ENCODE measurements around the gene GOLGA3. TPM values are rescaled to one million over a fixed set of nuclear protein-coding genes. Genes with fewer than 3 reads are reported as not detected.

Gene GOLGA3
- total RNA-seq, 1 experiment from 2014 or later, result 62.2 TPM

DNA sequence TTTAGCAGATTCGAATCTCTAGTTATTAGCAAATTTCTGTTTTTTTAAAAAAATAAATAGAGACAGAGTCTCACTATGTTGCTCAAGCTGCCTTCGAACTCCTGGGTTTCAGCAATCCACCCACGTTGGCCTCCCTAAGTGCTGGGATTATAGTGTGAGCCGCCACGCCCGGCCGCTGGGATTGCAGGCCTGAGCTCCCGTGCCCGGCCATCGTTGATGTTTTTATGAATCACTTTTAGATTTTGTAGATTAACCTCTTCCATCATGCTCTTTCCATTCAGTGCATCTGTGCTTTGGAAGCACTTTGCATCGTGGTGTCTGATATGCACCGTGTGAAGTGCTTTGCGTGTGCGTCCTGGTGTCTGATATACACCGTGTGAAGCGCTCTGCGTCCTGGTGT lies 97.1 kb downstream of the GOLGA3 start:
- no peak for DNase-seq
- BruUV-seq (replicated peaks), result no TSS peak
- CTCF ChIA-PET, result no interaction called here
- H3K4me1 Mint-ChIP-seq (ENCODE audit: low read depth, unreplicated experiment), result no peaks in the 10 kb centered on the region
- intact Hi-C loops (cut with micrococcal nuclease; ENCODE audit: unreplicated experiment), result no loop called here
- peaks cover 95% of the 10 kb centered on the region for H3K36me3 Mint-ChIP-seq (ENCODE audit: insufficient read depth, unreplicated experiment)
- TF ChIP-seq CTCF (IDR thresholded peaks at IDR 0.05; ENCODE audit: insufficient read depth in 1 of 2, low read depth in 1 of 2, low read length in 1 of 2, severe bottlenecking in 1 of 2, unreplicated experiment in 1 of 2), result no peak
- Histone ChIP-seq H3K36me3 (ENCODE audit: control insufficient read depth, insufficient read depth, low read length) (peaks cover 6% of the 10 kb centered on the region), H3K4me1 (no peaks in the 10 kb centered on the region), H3K4me3 (ENCODE audit: low read depth, low read length) (no peak overlapping the region), H3K9me3 (peaks cover 5% of the 10 kb centered on the region), H3K27me3 (replicated peaks; ENCODE audit: control insufficient read depth, insufficient read depth, low read length) (no peaks in the 10 kb centered on the region)
- no peak overlapping the region for H3K4me3 Mint-ChIP-seq (ENCODE audit: unreplicated experiment)
- no peaks in the 10 kb centered on the region for H3K27me3 Mint-ChIP-seq (ENCODE audit: insufficient read depth, unreplicated experiment)
- H3K9me3 Mint-ChIP-seq (ENCODE audit: unreplicated experiment), result peaks cover 10% of the 10 kb centered on the region
- POLR2A ChIA-PET, result no interaction called here
- no peak overlapping the region for H3K27ac Mint-ChIP-seq (ENCODE audit: unreplicated experiment)

DNA sequence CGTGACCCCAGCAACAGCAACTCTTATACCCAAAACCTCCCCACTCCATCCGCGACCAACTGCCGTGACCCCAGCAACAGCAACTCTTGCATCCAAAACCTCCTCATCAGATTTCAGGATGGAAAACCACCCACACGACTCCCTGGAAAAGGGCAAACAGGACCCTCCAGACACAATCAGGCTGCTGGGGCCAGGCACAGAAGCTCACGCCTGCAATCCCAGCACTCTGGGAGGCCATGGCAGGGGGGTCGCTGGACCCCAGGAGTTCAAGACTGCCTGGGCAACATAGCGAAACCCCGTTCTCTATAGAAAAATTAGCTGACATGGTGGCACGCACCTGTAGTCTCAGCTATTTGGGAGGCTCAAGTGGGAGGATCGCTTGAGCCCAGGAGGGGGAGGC lies 98.3 kb downstream of the GOLGA3 start:
- peaks cover 5% of the 10 kb centered on the region for H3K9me3 ChIP-seq
- H3K4me3 ChIP-seq (ENCODE audit: low read depth, low read length), result no peak overlapping the region
- peak overlapping the region; percentile 80 for H3K27ac Mint-ChIP-seq (ENCODE audit: unreplicated experiment)
- peaks cover 6% of the 10 kb centered on the region for H3K36me3 ChIP-seq (ENCODE audit: control insufficient read depth, insufficient read depth, low read length)
- H3K4me1 Mint-ChIP-seq (ENCODE audit: low read depth, unreplicated experiment), result no peaks in the 10 kb centered on the region
- intact Hi-C loops (cut with micrococcal nuclease; ENCODE audit: unreplicated experiment), result no loop called here
- no peak for TF ChIP-seq CTCF (IDR thresholded peaks at IDR 0.05; ENCODE audit: insufficient read depth in 1 of 2, low read depth in 1 of 2, low read length in 1 of 2, severe bottlenecking in 1 of 2, unreplicated experiment in 1 of 2)
- H3K36me3 Mint-ChIP-seq (ENCODE audit: insufficient read depth, unreplicated experiment), result peaks cover 95% of the 10 kb centered on the region
- ChIA-PET POLR2A (no interaction called here), CTCF (no interaction called here)
- H3K27me3 ChIP-seq (replicated peaks; ENCODE audit: control insufficient read depth, insufficient read depth, low read length), result no peaks in the 10 kb centered on the region
- DNase-seq, result no peak
- peaks cover 10% of the 10 kb centered on the region for H3K9me3 Mint-ChIP-seq (ENCODE audit: unreplicated experiment)
- no peaks in the 10 kb centered on the region for H3K4me1 ChIP-seq
- BruUV-seq (replicated peaks), result no TSS peak
- H3K4me3 Mint-ChIP-seq (ENCODE audit: unreplicated experiment), result no peak overlapping the region
- no peaks in the 10 kb centered on the region for H3K27me3 Mint-ChIP-seq (ENCODE audit: insufficient read depth, unreplicated experiment)

- DNase-seq, result no peak
- POLR2A ChIA-PET, result no interaction called here
- Mint-ChIP-seq H3K27ac (ENCODE audit: unreplicated experiment) (peak overlapping the region; percentile 80), H3K4me1 (ENCODE audit: low read depth, unreplicated experiment) (no peaks in the 10 kb centered on the region), H3K4me3 (ENCODE audit: unreplicated experiment) (no peak overlapping the region), H3K27me3 (ENCODE audit: insufficient read depth, unreplicated experiment) (no peaks in the 10 kb centered on the region), H3K36me3 (ENCODE audit: insufficient read depth, unreplicated experiment) (peaks cover 95% of the 10 kb centered on the region), H3K9me3 (ENCODE audit: unreplicated experiment) (peaks cover 10% of the 10 kb centered on the region)
- intact Hi-C loops (cut with micrococcal nuclease; ENCODE audit: unreplicated experiment), result no loop called here
- no peak for TF ChIP-seq CTCF (IDR thresholded peaks at IDR 0.05; ENCODE audit: insufficient read depth in 1 of 2, low read depth in 1 of 2, low read length in 1 of 2, severe bottlenecking in 1 of 2, unreplicated experiment in 1 of 2)
- CTCF ChIA-PET, result no interaction called here
- no TSS peak for BruUV-seq (replicated peaks)
- H3K36me3 ChIP-seq (ENCODE audit: control insufficient read depth, insufficient read depth, low read length), result peaks cover 2% of the 10 kb centered on the region
- H3K4me1 ChIP-seq, result no peaks in the 10 kb centered on the region
- no peak overlapping the region for H3K4me3 ChIP-seq (ENCODE audit: low read depth, low read length)
- H3K9me3 ChIP-seq, result peaks cover 5% of the 10 kb centered on the region
- no peaks in the 10 kb centered on the region for H3K27me3 ChIP-seq (replicated peaks; ENCODE audit: control insufficient read depth, insufficient read depth, low read length)
Measured at GRCh38 chr12:132729541-132730320, 98.9 kb downstream of the GOLGA3 start.
